GM04504 (cell line): ENCODE measurements around the gene SLC18B1.

ENCODE experiments used
- DNase-seq: peaks from one replicate; pipeline ENCODE4 v3.0.0-alpha.2; 2012; ENCODE audit warnings: low read depth

SLC18B1 gene

GRCh38 chr6:132742495-132742894 lies 55.9 kb downstream of the SLC18B1 start:
- no peak for DNase-seq

- DNase-seq = no peak
These were observed 57.2 kb downstream of the SLC18B1 start for GRCh38 chr6:132741281-132741680.

GRCh38 chr6:132736239-132736638 lies 62.2 kb downstream of the SLC18B1 start:
- no peak for DNase-seq

GRCh38 chr6:132734694-132735236 lies 63.7 kb downstream of the SLC18B1 start:
- DNase-seq = no peak

- DNase-seq = no peak
These were observed 64.6 kb downstream of the SLC18B1 start for GRCh38 chr6:132733814-132734213.

- DNase-seq = no peak
These were observed 65.2 kb downstream of the SLC18B1 start for GRCh38 chr6:132733283-132733682.

GRCh38 chr6:132731086-132731485 lies 67.4 kb downstream of the SLC18B1 start:
- no peak for DNase-seq

- no peak for DNase-seq
These were observed 67.9 kb downstream of the SLC18B1 start for GRCh38 chr6:132730560-132730959.

GRCh38 chr6:132728616-132729015 lies 69.8 kb downstream of the SLC18B1 start:
- no peak for DNase-seq

GRCh38 chr6:132726608-132726975 lies 71.8 kb downstream of the SLC18B1 start:
- DNase-seq = no peak

GRCh38 chr6:132725947-132726607 lies 72.4 kb downstream of the SLC18B1 start:
- no peak for DNase-seq

GRCh38 chr6:132725471-132725870 lies 73.0 kb downstream of the SLC18B1 start:
- no peak for DNase-seq

GRCh38 chr6:132719736-132720448 lies 78.5 kb downstream of the SLC18B1 start:
- DNase-seq = no peak
